HFF-Myc (cell line): Measurements from ENCODE around the gene HDAC7.

Experiments used
- DNase-seq: peaks from one replicate; pipeline ENCODE4 v3.0.0-alpha.2; 2011; ENCODE audit warnings: low read depth; ENCODE audit errors: extremely low read depth
- H3K4me3 ChIP-seq: replicated peaks from 2 replicates; pipeline ENCODE4 v1.5.1; 2011; ENCODE audit warnings: low read depth, mild to moderate bottlenecking, control low read depth, low read length
- CTCF ChIP-seq: IDR thresholded peaks from 2 replicates; pipeline ENCODE4 v1.5.1; 2012; ENCODE audit warnings: mild to moderate bottlenecking, low read depth, low read length, control low read depth; ENCODE audit errors: missing control alignments

Gene HDAC7

GRCh38 chr12:47771304-47771703, 48.4 kb downstream of the HDAC7 start:
- no peak overlapping the region for H3K4me3 ChIP-seq
- no peak for DNase-seq

GRCh38 chr12:47770086-47770726, 49.5 kb downstream of the HDAC7 start:
- H3K4me3 ChIP-seq: no peak overlapping the region
- no peak for TF ChIP-seq CTCF
- no peak for DNase-seq

More at GRCh38 chr12:47771304-47771703, 48.4 kb downstream of the HDAC7 start:
- no peak for TF ChIP-seq CTCF

DNA sequence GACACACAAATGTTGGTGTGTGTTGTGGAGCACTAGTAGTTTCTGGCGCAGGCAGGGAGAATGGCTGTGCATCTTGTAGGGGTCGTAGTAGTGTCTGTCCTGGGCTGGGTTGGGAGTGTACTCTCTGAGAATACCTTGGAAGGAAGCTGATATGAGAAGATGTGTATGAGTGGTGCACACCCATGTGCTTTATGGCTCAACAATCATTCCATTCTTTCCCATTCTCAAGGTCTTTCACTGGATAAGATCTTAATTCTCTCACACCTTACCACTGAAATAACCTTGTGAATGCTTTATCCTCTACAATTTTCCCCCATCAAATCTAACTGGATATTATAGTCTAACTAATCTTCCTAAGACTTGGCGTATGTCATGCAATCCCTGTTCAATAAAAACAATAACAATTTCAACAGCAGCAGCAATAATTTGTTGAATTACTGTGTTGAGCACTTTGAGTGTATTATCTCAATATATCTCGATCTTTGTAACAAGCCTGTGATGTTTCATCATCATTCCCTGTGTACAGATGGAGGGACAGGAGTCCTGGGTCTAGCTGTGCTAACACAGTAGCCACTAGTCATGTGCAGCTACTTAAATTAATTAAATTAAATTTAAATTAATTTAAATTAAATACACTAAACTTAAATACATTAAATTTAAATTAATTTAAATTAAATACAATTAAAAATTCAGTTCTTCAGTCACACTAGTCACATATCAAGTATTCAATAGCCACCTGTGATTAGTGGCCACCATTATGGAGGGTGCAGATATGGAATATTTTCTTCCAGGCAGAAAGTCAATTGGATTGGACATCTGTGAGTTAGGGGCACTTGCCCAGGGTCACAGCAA, 50.2 kb downstream of the HDAC7 start:
- no peak for TF ChIP-seq CTCF

DNA sequence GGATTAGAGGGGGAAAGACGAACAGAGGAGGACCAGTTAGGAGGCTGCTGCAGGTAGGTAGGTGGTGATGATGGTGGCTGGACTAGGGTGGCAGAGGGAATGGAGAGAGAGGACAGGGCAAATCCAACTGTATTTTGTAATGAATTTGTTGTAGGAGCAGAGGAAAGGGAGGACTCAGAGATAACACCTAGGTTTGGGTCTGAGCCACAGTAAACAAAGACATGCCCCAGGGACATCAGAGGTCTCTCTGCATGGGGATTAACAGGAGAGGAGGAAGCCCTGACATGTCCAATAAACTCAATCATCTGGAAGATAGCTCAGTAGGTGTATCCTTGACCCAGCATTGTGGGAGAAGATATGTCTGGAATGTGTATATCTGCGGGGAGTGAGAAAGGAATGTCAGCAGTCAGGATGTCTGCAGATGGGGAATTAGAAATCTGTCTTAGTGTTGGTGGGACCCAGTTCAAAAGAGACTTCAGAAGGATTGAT, 51.3 kb downstream of the HDAC7 start:
- no peak overlapping the region for H3K4me3 ChIP-seq
- DNase-seq: no peak
- TF ChIP-seq CTCF: no peak

More for the DNA sequence above, 50.2 kb downstream of the HDAC7 start:
- no peak for DNase-seq
- no peak overlapping the region for H3K4me3 ChIP-seq

DNA sequence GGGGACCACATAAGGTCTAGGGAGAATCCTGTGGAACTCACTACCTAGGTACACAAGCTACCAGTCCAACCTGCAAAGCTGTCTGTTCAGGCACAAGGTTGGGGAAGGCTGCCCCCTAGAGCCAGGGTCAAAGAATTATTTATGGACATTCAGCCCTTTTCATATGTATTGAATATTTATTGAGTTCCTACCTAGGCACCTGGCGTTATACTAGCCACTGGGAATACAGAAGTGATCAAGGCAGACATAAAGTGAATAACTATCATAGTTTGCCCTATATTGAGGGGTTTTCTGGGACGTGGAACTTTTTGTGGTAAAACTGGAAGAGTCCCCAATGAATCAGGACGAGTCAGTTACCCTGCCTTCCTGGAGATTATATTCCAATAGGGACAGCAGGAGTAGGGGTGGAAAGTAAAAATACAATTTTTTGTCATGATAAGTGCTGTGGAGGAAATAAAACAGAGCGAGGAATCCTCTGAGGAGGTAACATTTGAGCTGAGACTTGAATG, 52.4 kb downstream of the HDAC7 start:
- no peak for DNase-seq
- TF ChIP-seq CTCF: peak; percentile 50
- H3K4me3 ChIP-seq: no peak overlapping the region

GRCh38 chr12:47766502-47767215, 53.0 kb downstream of the HDAC7 start:
- no peak for TF ChIP-seq CTCF
- DNase-seq: no peak
- H3K4me3 ChIP-seq: no peak overlapping the region
